Mesendoderm (in vitro differentiated cells): ENCODE measurements around the gene MAPK12.
A peak's percentile ranks its signal among the peaks of the same experiment; 100 is the strongest.

ENCODE experiments used
- DNase-seq: peaks from one replicate; pipeline ENCODE4 v3.0.0; 2013
- H2AK5ac ChIP-seq: 2 replicates; pipeline ENCODE4 v1.6.1; 2013; ENCODE audit warnings: low read length, inconsistent platforms
- H2BK120ac ChIP-seq: 2 replicates; pipeline ENCODE4 v1.6.1; 2013; ENCODE audit warnings: low read depth, mild to moderate bottlenecking, low read length, moderate library complexity, mixed read lengths
- H2BK15ac ChIP-seq: replicated peaks from 2 replicates; pipeline ENCODE4 v1.6.1; 2013; ENCODE audit warnings: low read depth, mild to moderate bottlenecking, moderate library complexity
- H2BK5ac ChIP-seq: 2 replicates; pipeline ENCODE4 v1.6.1; 2013; ENCODE audit warnings: low read length, inconsistent platforms
- H3K18ac ChIP-seq: 2 replicates; pipeline ENCODE4 v1.6.1; 2013; ENCODE audit warnings: mild to moderate bottlenecking, low read length, mixed read lengths
- H3K23ac ChIP-seq: one replicate; pipeline ENCODE4 v1.6.1; 2013; ENCODE audit warnings: low read length
- H3K27ac ChIP-seq: 2 replicates; pipeline ENCODE4 v1.5.1; 2013; ENCODE audit warnings: low read depth, mild to moderate bottlenecking, inconsistent platforms, low read length, moderate library complexity
- H3K27me3 ChIP-seq: 2 replicates; pipeline ENCODE4 v1.6.1; 2013; ENCODE audit warnings: low read length, control low read depth, mild to moderate bottlenecking, inconsistent platforms; ENCODE audit not compliant: insufficient read depth, poor library complexity
- H3K36me3 ChIP-seq: 2 replicates; pipeline ENCODE4 v1.6.1; 2013; ENCODE audit warnings: low read length, inconsistent platforms; ENCODE audit not compliant: control insufficient read depth, insufficient read depth
- H3K4ac ChIP-seq: one replicate; pipeline ENCODE4 v1.6.1; 2013; ENCODE audit warnings: low read depth, mild to moderate bottlenecking, low read length, moderate library complexity
- H3K4me1 ChIP-seq: 2 replicates; pipeline ENCODE4 v1.6.1; 2013; ENCODE audit warnings: low read depth, low read length, inconsistent platforms; ENCODE audit not compliant: control insufficient read depth
- H3K4me2 ChIP-seq: 2 replicates; pipeline ENCODE4 v1.6.1; 2013; ENCODE audit warnings: low read length
- H3K4me3 ChIP-seq: 2 replicates; pipeline ENCODE4 v1.5.1; 2013; ENCODE audit warnings: mild to moderate bottlenecking, low read length
- H3K56ac ChIP-seq: one replicate; pipeline ENCODE4 v1.6.1; 2013; ENCODE audit warnings: low read length
- H3K79me1 ChIP-seq: 2 replicates; pipeline ENCODE4 v1.6.1; 2013; ENCODE audit warnings: low read length, inconsistent platforms
- H3K79me2 ChIP-seq: 2 replicates; pipeline ENCODE4 v1.6.1; 2013; ENCODE audit warnings: mild to moderate bottlenecking, low read length; ENCODE audit not compliant: control insufficient read depth, insufficient read depth
- H3K9ac ChIP-seq: 2 replicates; pipeline ENCODE4 v1.6.1; 2013; ENCODE audit warnings: low read length, inconsistent platforms
- H4K5ac ChIP-seq: one replicate; pipeline ENCODE4 v1.6.1; 2013; ENCODE audit warnings: low read length
- H4K8ac ChIP-seq: one replicate; pipeline ENCODE4 v1.6.1; 2013; ENCODE audit warnings: low read depth, mild to moderate bottlenecking, control low read depth, low read length, moderate library complexity
- whole genome bisulfite sequencing: extraction: QIAGEN DNeasy Blood & Tissue Kit; methylation state at CpG from one replicate; pipeline ENCODE4 v1.1.7; 2013; ENCODE audit warnings: low lambda C conversion rate, missing lambda C conversion rate; ENCODE audit not compliant: insufficient coverage; ENCODE audit errors: extremely low coverage; 5-methylcytosine and 5-hydroxymethylcytosine counted together

Gene MAPK12

DNA sequence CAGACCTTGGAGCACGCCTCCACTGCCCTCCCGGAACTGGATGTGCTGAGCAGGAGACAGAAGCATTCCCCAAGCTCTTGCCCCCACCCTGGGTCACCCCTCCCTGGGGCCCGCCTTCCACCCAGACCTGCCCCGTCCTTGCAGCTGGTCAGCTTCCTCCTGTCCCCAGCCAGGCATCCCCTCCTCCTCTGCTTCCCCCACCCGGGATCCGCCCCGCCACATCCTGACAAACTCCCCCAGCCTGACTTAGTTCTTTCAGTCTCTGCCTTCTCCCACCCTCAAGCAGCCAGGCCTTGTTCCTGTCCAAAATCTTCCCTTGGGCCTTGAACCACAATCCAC is 47.1 kb upstream of the MAPK12 start:
- no peak overlapping the region for H2AK5ac ChIP-seq
- peak overlapping the region; percentile 38 for H3K56ac ChIP-seq
- no peak overlapping the region for H2BK15ac ChIP-seq
- H4K5ac ChIP-seq = no peak overlapping the region
- no peak overlapping the region for H3K27ac ChIP-seq
- no peaks in the 10 kb centered on the region for H3K27me3 ChIP-seq
- no peaks in the 10 kb centered on the region for H3K79me2 ChIP-seq
- no CpG with 5 or more reads among the region's 7 CpGs for WGBS
- peaks cover 3% of the 10 kb centered on the region for H3K79me1 ChIP-seq
- DNase-seq = peak; percentile 27
- no peak overlapping the region for H2BK5ac ChIP-seq
- no peak overlapping the region for H4K8ac ChIP-seq
- H3K4me2 ChIP-seq = no peak overlapping the region
- H3K36me3 ChIP-seq = no peaks in the 10 kb centered on the region
- no peak overlapping the region for H3K4me3 ChIP-seq
- H3K23ac ChIP-seq = no peak overlapping the region
- no peak overlapping the region for H2BK120ac ChIP-seq
- no peak overlapping the region for H3K18ac ChIP-seq
- H3K4ac ChIP-seq = no peak overlapping the region
- H3K4me1 ChIP-seq = no peaks in the 10 kb centered on the region
- no peak overlapping the region for H3K9ac ChIP-seq

DNA sequence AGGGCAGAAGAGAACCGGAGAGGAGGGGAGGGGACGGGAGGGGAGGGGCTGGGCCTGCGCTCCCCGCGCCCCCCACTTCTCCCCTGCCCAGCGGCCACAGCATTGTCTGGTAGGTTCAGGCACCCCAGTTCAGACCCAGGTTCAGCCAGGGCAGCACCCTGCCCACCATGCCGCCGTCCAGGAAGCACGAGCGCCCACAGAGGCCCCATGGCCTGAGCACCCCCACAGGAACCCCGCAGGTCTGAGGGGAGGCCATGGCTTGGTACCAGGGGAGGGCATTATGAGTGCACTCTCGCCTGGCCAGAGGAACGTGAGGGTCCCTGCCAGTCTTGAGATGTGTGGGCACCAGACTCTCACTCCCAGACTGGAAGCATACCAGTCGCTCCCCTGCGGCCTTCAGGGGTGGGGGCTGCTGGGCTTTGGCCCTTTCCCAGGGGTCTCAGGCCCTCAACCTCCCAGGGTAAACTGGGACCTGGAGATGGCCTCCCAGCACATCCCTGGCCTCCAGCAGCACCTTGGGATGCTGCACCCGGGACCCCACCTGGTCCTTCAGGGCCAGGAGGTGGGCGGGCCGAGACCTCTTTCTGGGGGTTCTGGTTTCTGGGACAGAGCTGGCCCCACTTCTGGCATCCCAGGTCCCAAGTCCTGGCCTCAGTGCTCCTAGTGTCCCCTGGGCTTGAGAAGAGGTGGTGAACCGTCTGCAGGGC is 46.6 kb upstream of the MAPK12 start:
- H2BK5ac ChIP-seq = no peak overlapping the region
- peak overlapping the region; percentile 56 for H3K56ac ChIP-seq
- H3K4me1 ChIP-seq = no peaks in the 10 kb centered on the region
- H4K8ac ChIP-seq = no peak overlapping the region
- H2BK120ac ChIP-seq = no peak overlapping the region
- DNase-seq = no peak
- no peak overlapping the region for H3K27ac ChIP-seq
- H3K4me3 ChIP-seq = no peak overlapping the region
- H3K23ac ChIP-seq = no peak overlapping the region
- no peak overlapping the region for H3K4me2 ChIP-seq
- H3K18ac ChIP-seq = no peak overlapping the region
- H4K5ac ChIP-seq = no peak overlapping the region
- WGBS = no CpG with 5 or more reads among the region's 19 CpGs
- H3K9ac ChIP-seq = no peak overlapping the region
- H2BK15ac ChIP-seq = no peak overlapping the region
- no peak overlapping the region for H3K4ac ChIP-seq
- peaks cover 3% of the 10 kb centered on the region for H3K79me1 ChIP-seq
- no peaks in the 10 kb centered on the region for H3K79me2 ChIP-seq
- no peaks in the 10 kb centered on the region for H3K36me3 ChIP-seq
- no peaks in the 10 kb centered on the region for H3K27me3 ChIP-seq
- H2AK5ac ChIP-seq = no peak overlapping the region

DNA sequence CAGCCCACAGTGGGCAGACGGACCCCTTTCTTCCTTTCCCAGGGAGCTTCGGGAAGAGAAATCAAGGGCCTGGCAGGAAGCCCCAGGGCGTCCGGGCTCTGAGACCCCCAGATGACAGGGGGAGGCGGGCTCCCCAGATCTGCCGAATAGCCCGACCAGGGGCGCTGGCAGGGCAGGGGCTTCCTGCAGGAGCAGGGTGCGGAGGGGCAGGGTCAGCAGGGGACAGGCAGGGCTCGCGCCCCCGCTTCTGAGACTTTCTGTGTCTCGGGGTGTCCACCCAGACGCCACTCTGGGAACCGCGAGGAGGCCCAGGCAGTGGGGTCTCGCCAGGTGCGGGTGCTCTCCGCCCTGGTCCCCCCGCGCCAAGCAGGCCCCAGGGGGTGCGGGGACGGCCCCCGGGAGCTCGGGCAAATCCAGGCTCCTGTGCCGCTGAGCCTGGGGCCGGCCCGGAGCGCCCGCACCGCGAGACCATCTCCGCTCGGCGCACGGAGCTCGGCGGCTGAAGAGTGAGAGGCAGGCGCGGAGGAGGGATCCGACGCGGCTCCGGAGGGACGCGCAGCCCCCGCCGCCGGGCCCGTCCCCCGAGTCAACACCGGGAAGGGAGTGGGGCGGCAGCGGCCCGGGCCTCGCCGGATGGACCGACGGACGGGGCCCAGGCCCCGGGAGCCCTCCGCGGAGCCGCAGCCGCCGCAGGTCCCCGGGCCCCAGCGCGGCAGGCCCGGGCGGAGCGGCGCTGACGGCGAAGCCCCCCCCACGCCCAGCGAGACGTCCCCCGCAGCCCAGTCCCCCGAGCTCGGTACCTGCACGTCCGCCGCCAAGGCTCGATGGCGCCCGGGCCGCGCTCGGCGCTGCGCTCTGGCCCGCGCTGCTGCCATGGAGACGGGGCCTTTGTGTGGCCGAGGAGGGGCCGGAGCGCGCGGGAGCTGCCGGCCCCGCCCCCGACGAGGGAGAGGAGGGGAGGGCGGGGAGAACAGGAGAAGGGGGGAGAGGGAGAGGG is 45.6 kb upstream of the MAPK12 start, which contains the start of gene PLXNB2:
Gene PLXNB2 (minus strand): TSS at position 894 of the 997 bp plus-strand sequence. CDS start 17,062 bp downstream, outside the sequence.
- H3K79me2 ChIP-seq = no peaks in the 10 kb centered on the region
- H3K4me3 ChIP-seq = peak within 1 kb of the TSS; percentile 46
- H2BK15ac ChIP-seq = no peak within 1 kb of the TSS
- H3K18ac ChIP-seq = peak within 1 kb of the TSS; percentile 42
- H3K4ac ChIP-seq = peak within 1 kb of the TSS; percentile 39
- H3K79me1 ChIP-seq = peaks cover 3% of the 10 kb centered on the region
- no peak within 1 kb of the TSS for H4K5ac ChIP-seq
- no peaks in the 10 kb centered on the region for H3K27me3 ChIP-seq
- no peaks in the 10 kb centered on the region for H3K36me3 ChIP-seq
- H4K8ac ChIP-seq = no peak within 1 kb of the TSS
- H3K4me1 ChIP-seq = no peaks in the 10 kb centered on the region
- peak within 1 kb of the TSS; percentile 83 for H3K9ac ChIP-seq
- no peak within 1 kb of the TSS for H3K23ac ChIP-seq
- WGBS = no CpG with 5 or more reads among the region's 105 CpGs
- peak; percentile 88 for DNase-seq
- peak within 1 kb of the TSS; percentile 4 for H3K27ac ChIP-seq
- H2BK120ac ChIP-seq = no peak within 1 kb of the TSS
- peak within 1 kb of the TSS; percentile 85 for H3K56ac ChIP-seq
- H3K4me2 ChIP-seq = peak within 1 kb of the TSS; percentile 76
- no peak within 1 kb of the TSS for H2AK5ac ChIP-seq
- no peak within 1 kb of the TSS for H2BK5ac ChIP-seq

DNA sequence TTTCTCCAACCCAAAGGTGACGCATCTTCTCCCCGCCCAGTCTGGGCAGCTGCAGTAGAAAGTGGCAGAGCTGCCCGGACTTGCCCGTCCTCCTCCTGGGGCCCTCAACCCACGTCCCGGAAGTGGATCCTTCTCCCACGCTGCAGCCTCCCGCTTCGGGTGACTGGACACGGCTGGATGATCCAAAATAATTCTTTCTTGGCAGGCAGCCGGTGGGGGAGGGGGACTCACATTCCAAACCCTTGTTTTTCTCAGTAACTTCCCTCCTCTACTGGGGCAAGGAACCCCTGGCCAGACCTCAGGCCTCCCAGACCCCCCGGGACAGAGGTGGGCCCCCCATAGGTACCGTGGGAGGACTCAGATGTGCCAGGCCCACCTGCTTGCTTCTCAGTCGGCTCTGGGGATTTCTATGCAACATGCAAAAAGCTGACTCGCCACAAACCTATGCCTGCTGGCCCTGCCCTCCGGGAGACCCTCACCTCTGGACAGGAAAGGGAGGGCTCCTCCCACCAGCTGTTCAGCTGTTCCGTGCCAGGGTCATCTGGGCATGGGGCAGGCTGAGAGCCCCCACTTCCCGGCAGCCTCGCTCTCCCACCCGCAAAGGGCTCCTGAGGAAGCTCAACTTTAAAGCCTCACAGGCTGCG is 44.6 kb upstream of the MAPK12 start:
- peak; percentile 53 for DNase-seq
- H3K27me3 ChIP-seq = no peaks in the 10 kb centered on the region
- H3K79me1 ChIP-seq = peaks cover 3% of the 10 kb centered on the region
- no peak overlapping the region for H3K4me3 ChIP-seq
- no peak overlapping the region for H2BK5ac ChIP-seq
- no peak overlapping the region for H2AK5ac ChIP-seq
- H2BK15ac ChIP-seq = no peak overlapping the region
- WGBS = no CpG with 5 or more reads among the region's 21 CpGs
- H3K4ac ChIP-seq = peak overlapping the region; percentile 21
- peak overlapping the region; percentile 67 for H3K4me2 ChIP-seq
- peak overlapping the region; percentile 42 for H3K18ac ChIP-seq
- H3K79me2 ChIP-seq = no peaks in the 10 kb centered on the region
- H4K5ac ChIP-seq = no peak overlapping the region
- H3K56ac ChIP-seq = peak overlapping the region; percentile 57
- H3K9ac ChIP-seq = peak overlapping the region; percentile 83
- H3K27ac ChIP-seq = no peak overlapping the region
- peak overlapping the region; percentile 57 for H3K23ac ChIP-seq
- no peaks in the 10 kb centered on the region for H3K36me3 ChIP-seq
- no peak overlapping the region for H4K8ac ChIP-seq
- no peaks in the 10 kb centered on the region for H3K4me1 ChIP-seq
- H2BK120ac ChIP-seq = no peak overlapping the region

DNA sequence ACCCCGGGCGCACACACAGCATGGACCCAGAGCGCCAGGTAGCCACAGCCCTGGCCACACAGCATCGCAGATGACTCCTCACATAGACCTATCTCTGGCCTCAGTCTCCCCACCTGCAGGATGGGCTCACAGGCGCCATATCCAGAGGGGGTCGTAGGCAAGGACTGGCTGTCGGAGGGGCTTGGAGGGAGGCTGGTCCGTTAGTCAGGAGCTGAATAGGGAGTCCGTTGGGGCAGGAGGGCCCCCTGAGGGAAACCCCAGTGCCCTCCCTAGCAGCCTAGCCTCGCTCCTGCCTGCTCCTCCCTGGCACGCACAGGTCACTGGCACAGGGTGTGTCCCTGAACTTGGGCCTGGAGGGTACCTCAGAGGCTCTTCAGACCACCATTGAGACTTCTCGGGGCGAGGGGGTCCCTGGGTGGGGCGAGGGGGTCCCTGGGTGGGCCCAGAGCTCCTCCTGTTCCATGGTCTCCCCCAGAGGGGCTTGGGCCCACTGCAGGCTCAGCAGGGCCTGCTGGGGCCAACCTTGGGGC is 44.0 kb upstream of the MAPK12 start:
- no peak overlapping the region for H2BK5ac ChIP-seq
- no peaks in the 10 kb centered on the region for H3K79me2 ChIP-seq
- no peaks in the 10 kb centered on the region for H3K36me3 ChIP-seq
- no peak overlapping the region for H3K56ac ChIP-seq
- no peak overlapping the region for H2AK5ac ChIP-seq
- H3K27ac ChIP-seq = no peak overlapping the region
- H3K4me3 ChIP-seq = no peak overlapping the region
- no peak overlapping the region for H3K9ac ChIP-seq
- H4K5ac ChIP-seq = no peak overlapping the region
- no peak overlapping the region for H3K4me2 ChIP-seq
- no peaks in the 10 kb centered on the region for H3K4me1 ChIP-seq
- DNase-seq = no peak
- H3K18ac ChIP-seq = no peak overlapping the region
- no peak overlapping the region for H3K23ac ChIP-seq
- H3K79me1 ChIP-seq = peaks cover 3% of the 10 kb centered on the region
- no peaks in the 10 kb centered on the region for H3K27me3 ChIP-seq
- no peak overlapping the region for H2BK15ac ChIP-seq
- no peak overlapping the region for H3K4ac ChIP-seq
- H4K8ac ChIP-seq = no peak overlapping the region
- WGBS = no CpG with 5 or more reads among the region's 14 CpGs
- no peak overlapping the region for H2BK120ac ChIP-seq
